Caki2 (cell line): ENCODE results near the gene DGLUCY. TPM values are rescaled to one million over a fixed set of nuclear protein-coding genes. Genes with fewer than 3 reads are reported as not detected.
"Not testable (repeated sequence)": the region's sequence is repeated elsewhere in the genome, so short reads cannot be mapped to it uniquely, and the experiment has no call there.

Source experiments
- DNase-seq: peaks from one replicate; pipeline ENCODE4 v3.0.0-alpha.2; 2015; ENCODE audit warnings: low read depth
- in situ Hi-C: cut with HindIII; loops from 2 replicates; pipeline ENCODE4 v1.10.0; 2016; ENCODE audit warnings: low sequenced_read_pairs, low pct_unique_long_range_greater_than_20kb, mixed read lengths
- total RNA-seq: library from RNA; depleted of rRNA; stranded (reverse); fragments of >200 nt; shearing (Covaris generic); gene quantifications from 2 replicates; pipeline ENCODE4 v1.2.3, GENCODE V29; 2014; ENCODE audit warnings: low replicate concordance

DGLUCY gene
- total RNA-seq, 1 experiment from 2014 or later, result 25.5 TPM

- in situ Hi-C loops, result no loop called here
- DNase-seq, result no peak
Measured at GRCh38 chr14:91155626-91156089, 41.8 kb downstream of the DGLUCY start.

- DNase-seq, in situ Hi-C loops: not testable (repeated sequence)
Measured at GRCh38 chr14:91156142-91156666, 42.3 kb downstream of the DGLUCY start.

GRCh38 chr14:91156877-91157276 is 43.0 kb downstream of the DGLUCY start:
- in situ Hi-C loops, result not testable (repeated sequence)

DNA sequence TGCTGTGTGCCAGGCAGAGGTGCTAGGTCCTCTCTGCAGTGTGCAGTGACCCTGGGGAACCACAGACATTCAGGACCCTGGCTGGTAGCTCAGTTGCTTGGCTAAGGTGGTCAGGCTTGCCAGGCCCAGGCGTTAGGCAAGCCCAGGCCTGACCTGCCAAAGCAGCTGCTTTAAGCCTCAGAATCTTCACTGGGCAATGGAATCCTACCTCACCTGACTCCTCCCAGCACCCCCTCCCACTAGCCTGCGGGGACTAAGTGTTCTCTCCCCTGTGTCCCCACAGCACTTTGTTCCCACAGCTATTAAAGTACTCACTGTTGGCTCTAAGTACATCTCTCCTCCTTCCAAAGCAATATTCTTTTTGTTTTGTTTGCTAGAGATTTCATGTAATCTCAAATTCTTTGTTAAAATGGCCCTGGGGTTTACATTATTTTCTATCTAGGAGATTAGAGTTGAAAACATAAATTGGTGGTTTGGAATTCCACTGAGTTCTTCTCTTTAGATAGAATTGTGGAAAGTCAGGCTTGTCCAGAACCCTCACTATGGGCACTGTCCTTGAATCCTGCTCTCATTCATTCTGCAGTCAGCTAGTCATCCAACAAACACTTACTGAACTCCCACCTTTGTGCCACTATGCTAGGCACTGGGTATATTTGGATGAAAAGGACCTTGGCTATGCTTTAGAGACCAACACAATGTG is 44.4 kb downstream of the DGLUCY start:
- in situ Hi-C loops, result no loop called here

More at GRCh38 chr14:91156877-91157276, 43.0 kb downstream of the DGLUCY start:
- not testable (repeated sequence) for DNase-seq

DNA sequence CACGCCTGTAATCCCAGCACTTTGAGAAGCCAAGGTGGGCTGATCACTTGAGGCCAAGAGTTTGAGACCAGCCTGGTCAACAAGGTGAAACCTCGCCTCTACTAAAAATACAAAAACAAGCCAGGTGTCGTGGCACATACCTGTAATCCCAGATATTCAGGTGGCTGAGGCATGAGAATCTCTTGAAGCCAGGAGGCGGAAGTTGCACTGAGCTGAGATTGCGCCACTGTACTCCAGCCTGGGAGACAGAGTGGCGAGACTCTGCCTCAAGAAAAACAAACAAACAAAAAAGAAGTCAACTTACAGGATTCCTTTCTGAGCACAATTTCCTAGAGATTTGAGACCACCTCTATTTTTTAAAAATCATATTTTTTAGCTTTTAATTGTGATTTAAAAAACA is 45.3 kb downstream of the DGLUCY start:
- DNase-seq, result no peak
- in situ Hi-C loops, result no loop called here

More for the DNA sequence above, 44.4 kb downstream of the DGLUCY start:
- no peak for DNase-seq

GRCh38 chr14:91159906-91160305 is 46.0 kb downstream of the DGLUCY start:
- in situ Hi-C loops, result no loop called here
- DNase-seq, result no peak

GRCh38 chr14:91163316-91163715 is 49.4 kb downstream of the DGLUCY start:
- DNase-seq, result no peak
- in situ Hi-C loops, result no loop called here

DNA sequence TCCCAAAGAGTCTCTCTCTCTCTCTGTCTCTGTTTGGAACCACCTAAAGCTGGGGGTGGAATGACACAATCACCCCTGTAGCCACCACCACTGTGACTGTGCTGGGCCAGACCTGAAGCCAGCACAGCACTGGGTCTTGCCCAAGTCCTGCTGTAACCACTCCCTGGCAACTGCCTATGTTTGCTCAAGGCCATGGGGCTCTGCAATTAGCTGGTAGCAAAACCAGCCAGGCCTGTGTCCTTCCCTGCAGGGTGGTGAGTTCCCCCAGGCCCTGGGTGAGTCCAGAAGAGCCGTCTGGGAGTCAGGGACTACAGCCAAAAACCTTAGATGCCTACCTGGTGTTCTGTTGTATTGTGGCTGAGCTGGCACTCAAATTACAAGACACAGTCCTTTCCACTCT is 50.8 kb downstream of the DGLUCY start:
- no peak for DNase-seq
- in situ Hi-C loops, result no loop called here

DNA sequence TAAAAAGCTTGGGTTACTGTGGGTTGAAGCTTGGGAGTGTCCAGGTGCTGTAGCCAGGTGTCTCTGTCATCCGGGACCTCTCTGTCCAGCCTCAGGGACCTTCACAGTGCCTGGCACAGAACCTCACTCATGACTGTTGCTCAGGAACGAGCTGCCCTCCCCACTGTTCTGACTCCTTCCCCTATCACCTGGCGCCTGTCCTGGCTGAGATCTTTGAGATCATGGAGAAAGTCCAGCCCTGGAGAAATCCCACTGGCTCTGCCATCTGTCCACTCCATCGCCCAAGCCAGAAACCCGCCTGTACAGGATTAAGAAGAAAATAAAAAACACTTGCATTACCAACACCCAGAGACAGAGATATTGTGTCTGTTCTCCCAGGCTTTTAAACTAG is 53.5 kb downstream of the DGLUCY start:
- no peak for DNase-seq
- in situ Hi-C loops, result no loop called here

DNA sequence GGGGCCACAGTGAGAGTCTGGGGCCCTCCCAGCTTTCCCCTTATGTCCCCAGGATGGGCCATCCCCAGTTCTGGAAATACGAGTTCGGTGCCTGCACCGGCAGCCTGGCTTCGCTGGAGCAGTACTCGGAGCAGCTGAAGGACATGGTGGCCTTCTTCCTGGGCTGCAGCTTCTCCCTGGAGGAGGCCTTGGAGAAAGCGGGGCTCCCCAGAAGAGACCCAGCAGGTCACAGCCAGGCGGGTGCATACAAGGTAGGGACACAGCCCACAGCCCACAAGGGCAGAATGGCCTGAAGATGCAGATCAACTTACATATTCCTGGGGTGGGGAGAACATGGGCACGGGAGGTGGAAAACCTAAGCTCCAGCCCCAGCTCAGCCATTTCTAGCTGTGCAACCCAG is 56.1 kb downstream of the DGLUCY start:
- in situ Hi-C loops, result no loop called here
- no peak for DNase-seq

GRCh38 chr14:91170504-91171121 is 56.7 kb downstream of the DGLUCY start:
- no peak for DNase-seq
- in situ Hi-C loops, result no loop called here

GRCh38 chr14:91171291-91171690 is 57.4 kb downstream of the DGLUCY start:
- in situ Hi-C loops, result no loop called here
- DNase-seq, result no peak

GRCh38 chr14:91173221-91173670 is 59.4 kb downstream of the DGLUCY start:
- DNase-seq, result peak; percentile 44
- in situ Hi-C loops, result no loop called here

- no peak for DNase-seq
- in situ Hi-C loops, result no loop called here
Measured at GRCh38 chr14:91173904-91174303, 60.0 kb downstream of the DGLUCY start.

GRCh38 chr14:91175291-91176201 is 61.7 kb downstream of the DGLUCY start:
- in situ Hi-C loops, result no loop called here
- no peak for DNase-seq

DNA sequence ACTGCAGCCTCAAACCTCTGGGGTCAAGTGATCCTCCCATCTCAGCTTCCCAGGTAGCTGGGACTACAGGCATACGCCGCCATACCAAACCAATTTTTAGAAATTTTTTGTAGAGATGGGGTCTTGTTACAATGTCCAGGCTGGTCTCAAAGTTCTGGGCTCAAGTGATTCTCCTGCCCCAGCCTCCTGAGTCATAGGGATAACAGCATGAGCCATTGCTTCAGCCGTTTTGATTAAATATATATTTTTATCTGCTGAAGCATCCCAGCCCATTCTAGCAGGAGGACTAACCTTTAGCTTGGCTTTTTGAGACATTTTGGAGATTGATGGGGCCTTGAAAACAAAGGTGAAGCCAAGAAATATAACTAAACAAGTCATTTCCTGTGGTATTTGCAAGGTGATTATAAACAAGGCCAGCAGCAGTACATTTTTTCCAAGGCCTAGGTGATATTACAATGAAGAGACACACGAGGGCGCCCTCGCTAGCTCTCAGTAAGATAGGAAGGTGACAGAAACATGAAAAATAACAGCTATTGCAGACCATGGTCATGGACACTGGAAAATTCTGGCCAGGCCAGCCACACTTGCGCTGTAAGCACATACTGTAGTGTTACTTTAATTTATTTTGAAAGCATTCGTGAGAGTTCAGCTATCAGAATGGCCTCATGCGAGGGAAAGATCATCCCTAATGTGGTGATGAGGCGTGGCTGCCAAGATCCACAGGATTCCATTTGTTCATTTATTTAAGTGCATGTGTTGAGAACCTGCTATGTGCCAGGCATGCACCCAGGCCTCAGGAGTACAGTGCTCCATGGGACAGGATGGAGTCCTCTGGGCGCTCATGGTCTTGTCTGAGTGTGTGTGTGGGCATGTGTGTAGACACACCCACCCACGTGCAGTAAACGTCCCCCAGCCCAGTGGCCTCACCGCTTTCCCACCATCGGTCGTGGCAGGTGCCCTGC is 63.5 kb downstream of the DGLUCY start:
- in situ Hi-C loops, result no loop called here
- peak; percentile 58 for DNase-seq

GRCh38 chr14:91180611-91181010 is 66.7 kb downstream of the DGLUCY start:
- in situ Hi-C loops, result no loop called here
- DNase-seq, result no peak
